Measurements from ENCODE around the gene GPR141.

DNA sequence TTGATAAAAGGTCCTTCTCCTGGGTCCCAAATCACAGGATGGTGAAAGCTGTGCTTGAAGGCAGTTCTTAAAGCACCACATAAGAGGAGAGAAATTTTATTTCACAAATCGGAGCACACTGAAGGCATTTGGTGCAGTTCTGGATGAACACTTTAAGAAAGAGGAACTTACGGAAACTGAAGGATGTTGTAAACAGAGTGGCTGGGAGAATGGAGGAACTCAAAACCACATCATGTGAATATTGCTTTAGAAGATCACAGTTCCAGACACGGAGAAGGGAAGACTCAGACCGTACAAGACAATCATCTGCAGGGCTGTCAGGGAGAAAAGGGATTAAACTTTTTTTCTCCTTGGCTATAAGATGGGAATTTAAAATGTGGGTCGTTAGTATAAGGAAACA lies 9.0 kb upstream of the GPR141 start:
- TF ChIP-seq POLR2A (IDR thresholded peaks at IDR 0.05) (no peak), POLR2AphosphoS5 (IDR thresholded peaks at IDR 0.05) (no peak)
- TF ChIP-seq, protein P1, sequence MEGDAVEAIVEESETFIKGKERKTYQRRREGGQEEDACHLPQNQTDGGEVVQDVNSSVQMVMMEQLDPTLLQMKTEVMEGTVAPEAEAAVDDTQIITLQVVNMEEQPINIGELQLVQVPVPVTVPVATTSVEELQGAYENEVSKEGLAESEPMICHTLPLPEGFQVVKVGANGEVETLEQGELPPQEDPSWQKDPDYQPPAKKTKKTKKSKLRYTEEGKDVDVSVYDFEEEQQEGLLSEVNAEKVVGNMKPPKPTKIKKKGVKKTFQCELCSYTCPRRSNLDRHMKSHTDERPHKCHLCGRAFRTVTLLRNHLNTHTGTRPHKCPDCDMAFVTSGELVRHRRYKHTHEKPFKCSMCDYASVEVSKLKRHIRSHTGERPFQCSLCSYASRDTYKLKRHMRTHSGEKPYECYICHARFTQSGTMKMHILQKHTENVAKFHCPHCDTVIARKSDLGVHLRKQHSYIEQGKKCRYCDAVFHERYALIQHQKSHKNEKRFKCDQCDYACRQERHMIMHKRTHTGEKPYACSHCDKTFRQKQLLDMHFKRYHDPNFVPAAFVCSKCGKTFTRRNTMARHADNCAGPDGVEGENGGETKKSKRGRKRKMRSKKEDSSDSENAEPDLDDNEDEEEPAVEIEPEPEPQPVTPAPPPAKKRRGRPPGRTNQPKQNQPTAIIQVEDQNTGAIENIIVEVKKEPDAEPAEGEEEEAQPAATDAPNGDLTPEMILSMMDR (IDR thresholded peaks at IDR 0.05) = no peak

Data from sigmoid colon (tissue), 4 donors.